B cell (primary cell): ENCODE data around the gene ARID4B.

ENCODE experiments used
- CTCF ChIP-seq: fragments of 200-600 bp; IDR thresholded peaks from one replicate; pipeline ENCODE4 v1.8.0; 2022; ENCODE audit warnings: antibody characterized with exemption, mild to moderate bottlenecking
- EZH2 ChIP-seq: IDR thresholded peaks from 2 replicates; pipeline ENCODE4 v1.6.1; 2012; ENCODE audit warnings: borderline replicate concordance, low read depth, mild to moderate bottlenecking, moderate library complexity, low read length; ENCODE audit not compliant: insufficient read depth, poor library complexity, severe bottlenecking

DNA sequence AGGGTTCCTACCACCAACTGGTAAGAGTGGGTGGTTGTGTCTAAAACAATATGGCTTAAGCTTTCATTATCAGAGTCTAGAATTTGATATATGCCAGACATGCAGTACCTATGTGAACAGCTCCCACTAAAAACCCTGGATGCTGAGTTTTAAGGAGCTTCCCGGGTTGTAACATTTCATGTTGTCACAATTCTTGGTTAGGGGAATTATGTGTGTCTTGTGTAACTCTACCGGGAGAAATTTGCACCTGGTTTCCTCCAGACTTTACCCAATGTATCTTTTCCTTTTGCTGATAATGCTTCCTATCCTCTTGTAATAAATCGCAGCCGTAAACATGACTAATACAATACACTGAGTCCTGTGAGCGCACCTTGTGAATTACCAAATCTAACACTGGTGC, 48.3 kb downstream of the ARID4B start:
- TF ChIP-seq CTCF (no peak), EZH2 (no peak)
